Measurements from ENCODE around the gene STRADB. TPM values are rescaled to one million over a fixed set of nuclear protein-coding genes. Genes with fewer than 3 reads are reported as not detected.

The STRADB gene
- total and polyA plus RNA-seq, 7 donors, result 14.7 to 142 (median 23.0) TPM

DNA sequence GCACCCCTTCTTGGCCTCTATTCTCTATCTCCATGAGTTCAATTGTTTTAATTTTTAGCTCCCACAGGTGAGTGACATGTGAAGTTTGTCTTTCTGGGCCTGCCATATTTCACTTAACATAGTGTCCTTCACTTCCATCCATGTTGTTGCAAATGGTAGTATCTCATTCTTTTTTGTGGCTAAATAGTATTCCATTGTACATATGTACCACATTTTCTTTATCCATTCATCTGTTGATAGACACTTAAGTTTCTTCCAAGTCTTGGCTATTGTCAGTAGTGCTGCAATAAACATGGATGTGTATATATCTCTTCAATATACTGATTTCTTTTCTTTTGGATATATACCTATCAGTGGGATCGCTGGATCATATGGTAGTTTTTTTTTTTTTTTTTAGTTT, 9.0 kb downstream of the STRADB start:
- Histone ChIP-seq H3K4me3 (no peak overlapping the region), H3K9me3 (no peaks in the 10 kb centered on the region), H3K4me1 (peaks cover 0 to 11% (median 6%) of the 10 kb centered on the region in 4 donors), H3K27me3 (no peaks in the 10 kb centered on the region), H3K27ac (no peak overlapping the region), H3K36me3 (peaks cover 8 to 78% (median 29%) of the 10 kb centered on the region in 4 donors)
- DNase-seq, result no peak
- intact Hi-C loops (cut with DNase I), result no loop called here
- no peak for TF ChIP-seq POLR2A (IDR thresholded peaks at IDR 0.05)
- TF ChIP-seq POLR2AphosphoS5 (IDR thresholded peaks at IDR 0.05), result no peak
- TF ChIP-seq, protein P1, sequence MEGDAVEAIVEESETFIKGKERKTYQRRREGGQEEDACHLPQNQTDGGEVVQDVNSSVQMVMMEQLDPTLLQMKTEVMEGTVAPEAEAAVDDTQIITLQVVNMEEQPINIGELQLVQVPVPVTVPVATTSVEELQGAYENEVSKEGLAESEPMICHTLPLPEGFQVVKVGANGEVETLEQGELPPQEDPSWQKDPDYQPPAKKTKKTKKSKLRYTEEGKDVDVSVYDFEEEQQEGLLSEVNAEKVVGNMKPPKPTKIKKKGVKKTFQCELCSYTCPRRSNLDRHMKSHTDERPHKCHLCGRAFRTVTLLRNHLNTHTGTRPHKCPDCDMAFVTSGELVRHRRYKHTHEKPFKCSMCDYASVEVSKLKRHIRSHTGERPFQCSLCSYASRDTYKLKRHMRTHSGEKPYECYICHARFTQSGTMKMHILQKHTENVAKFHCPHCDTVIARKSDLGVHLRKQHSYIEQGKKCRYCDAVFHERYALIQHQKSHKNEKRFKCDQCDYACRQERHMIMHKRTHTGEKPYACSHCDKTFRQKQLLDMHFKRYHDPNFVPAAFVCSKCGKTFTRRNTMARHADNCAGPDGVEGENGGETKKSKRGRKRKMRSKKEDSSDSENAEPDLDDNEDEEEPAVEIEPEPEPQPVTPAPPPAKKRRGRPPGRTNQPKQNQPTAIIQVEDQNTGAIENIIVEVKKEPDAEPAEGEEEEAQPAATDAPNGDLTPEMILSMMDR (IDR thresholded peaks at IDR 0.05), result no peak
- no peak for TF ChIP-seq EP300 (IDR thresholded peaks at IDR 0.05)
- 97% methylated on average over 1 of the region's 1 CpG for WGBS, 2 donors

DNA sequence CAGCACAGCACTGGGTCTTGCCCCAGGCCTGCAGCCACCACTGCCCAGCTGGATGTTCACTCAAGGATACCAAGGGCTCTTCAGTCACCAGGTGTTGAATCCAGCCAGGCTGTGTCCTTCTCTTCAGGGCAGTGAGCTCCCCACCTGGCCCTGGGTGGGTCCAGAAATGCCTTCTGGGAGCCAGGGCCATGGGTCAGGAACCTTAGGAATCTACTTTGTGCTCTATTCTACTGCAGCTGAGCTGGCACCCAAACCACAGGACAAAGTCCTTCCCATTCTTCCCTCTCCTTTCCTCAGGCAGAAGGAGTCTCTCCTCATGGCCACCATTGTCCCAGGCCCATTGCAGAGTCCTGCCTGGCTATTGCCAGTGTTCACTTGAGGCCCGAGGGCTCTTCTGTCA, 13.0 kb downstream of the STRADB start:
- Histone ChIP-seq H3K27me3 (no peaks in the 10 kb centered on the region), H3K4me3 (no peak overlapping the region), H3K36me3 (peaks cover 14 to 84% (median 25%) of the 10 kb centered on the region in 4 donors), H3K4me1 (peaks cover 0 to 17% (median 11%) of the 10 kb centered on the region in 4 donors), H3K9me3 (no peaks in the 10 kb centered on the region), H3K27ac (peak overlapping the region in 1 of 4 donors; percentile 53)
- TF ChIP-seq POLR2A (IDR thresholded peaks at IDR 0.05) (no peak), POLR2AphosphoS5 (IDR thresholded peaks at IDR 0.05) (no peak), EP300 (IDR thresholded peaks at IDR 0.05) (no peak)
- TF ChIP-seq, protein P1 (IDR thresholded peaks at IDR 0.05), result no peak
- no peak for DNase-seq
- intact Hi-C loops (cut with DNase I), result no loop called here
- WGBS, 2 donors, result 96 to 97% methylated on average over 1 of the region's 1 CpG

DNA sequence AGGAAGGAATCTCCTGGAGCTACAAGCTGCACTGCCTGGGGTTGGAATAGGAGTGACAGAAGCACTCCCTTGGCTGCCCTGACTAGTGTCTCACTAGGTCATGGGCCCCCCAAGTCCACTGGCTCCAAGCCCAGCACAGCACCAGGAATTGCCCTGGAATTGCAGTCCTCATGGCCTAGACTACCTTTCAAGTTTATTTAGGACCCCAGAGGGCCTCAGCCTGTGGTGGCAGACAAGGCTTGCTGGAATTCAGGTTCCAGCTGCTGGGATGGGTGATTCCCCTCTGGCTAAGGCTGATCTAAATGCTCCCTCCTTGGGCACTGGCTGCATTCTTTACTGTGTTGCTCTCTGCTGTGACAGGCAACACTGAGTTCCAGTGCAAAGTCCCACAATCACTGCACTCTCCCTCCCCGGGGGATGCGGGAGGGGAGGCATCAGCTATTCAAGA, 14.0 kb downstream of the STRADB start:
- H3K9me3 ChIP-seq, result no peaks in the 10 kb centered on the region
- no peak overlapping the region for H3K4me3 ChIP-seq
- H3K36me3 ChIP-seq, result peaks cover 15 to 84% (median 24%) of the 10 kb centered on the region in 4 donors
- H3K4me1 ChIP-seq, result peaks cover 0 to 17% (median 11%) of the 10 kb centered on the region in 4 donors
- H3K27ac ChIP-seq, result peak overlapping the region; percentile 53 to 62 (median 58)
- DNase-seq, result no peak
- no peaks in the 10 kb centered on the region for H3K27me3 ChIP-seq
- intact Hi-C loops (cut with DNase I), result no loop called here
- WGBS, 2 donors, result 57 to 87% methylated on average over 2 of the region's 2 CpGs
- TF ChIP-seq POLR2AphosphoS5 (IDR thresholded peaks at IDR 0.05), result no peak
- TF ChIP-seq, protein P1 (IDR thresholded peaks at IDR 0.05), result no peak

DNA sequence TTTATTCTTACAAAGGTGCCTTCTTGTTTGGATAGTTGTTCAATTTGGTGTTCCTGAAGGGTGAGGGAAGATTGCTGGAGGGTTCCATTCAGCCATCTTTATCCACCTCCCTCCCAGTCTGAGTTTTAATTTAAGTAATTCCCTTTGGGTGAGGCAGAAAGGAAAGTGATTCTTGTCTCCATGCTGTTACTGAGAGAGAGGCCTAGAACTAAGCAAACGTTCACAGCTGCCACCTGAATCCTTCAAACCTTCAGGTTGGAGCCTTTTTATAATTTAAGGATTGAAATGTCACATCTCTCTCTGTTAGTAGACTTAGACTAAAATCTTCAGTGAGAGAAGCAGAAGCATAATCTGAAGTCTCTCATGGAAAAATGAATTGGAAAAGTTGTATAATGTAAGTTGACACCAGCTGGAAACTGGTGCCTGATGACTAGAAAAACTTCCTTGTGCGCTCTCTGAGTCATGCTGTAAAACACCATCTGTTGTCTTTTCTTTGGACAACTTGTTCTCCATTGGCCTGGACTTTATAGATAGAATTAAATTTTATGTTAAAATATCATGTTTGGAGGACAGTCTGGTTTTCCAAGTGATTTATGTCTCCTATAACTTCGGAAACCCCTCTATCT, 14.6 kb downstream of the STRADB start:
- Histone ChIP-seq H3K27me3 (no peaks in the 10 kb centered on the region), H3K36me3 (peaks cover 15 to 84% (median 23%) of the 10 kb centered on the region in 4 donors), H3K9me3 (no peaks in the 10 kb centered on the region), H3K27ac (peak overlapping the region; percentile 53 to 62 (median 58)), H3K4me1 (peaks cover 0 to 17% (median 11%) of the 10 kb centered on the region in 4 donors), H3K4me3 (no peak overlapping the region)
- WGBS, 2 donors, result 12 to 53% methylated on average over 3 of the region's 3 CpGs
- intact Hi-C loops (cut with DNase I), result no loop called here
- no peak for DNase-seq
- no peak for TF ChIP-seq POLR2A (IDR thresholded peaks at IDR 0.05)
- TF ChIP-seq EP300 (IDR thresholded peaks at IDR 0.05), result no peak
- peak in 3 of 4 donors; percentile 12 to 42 (median 18) for TF ChIP-seq POLR2AphosphoS5 (IDR thresholded peaks at IDR 0.05)

DNA sequence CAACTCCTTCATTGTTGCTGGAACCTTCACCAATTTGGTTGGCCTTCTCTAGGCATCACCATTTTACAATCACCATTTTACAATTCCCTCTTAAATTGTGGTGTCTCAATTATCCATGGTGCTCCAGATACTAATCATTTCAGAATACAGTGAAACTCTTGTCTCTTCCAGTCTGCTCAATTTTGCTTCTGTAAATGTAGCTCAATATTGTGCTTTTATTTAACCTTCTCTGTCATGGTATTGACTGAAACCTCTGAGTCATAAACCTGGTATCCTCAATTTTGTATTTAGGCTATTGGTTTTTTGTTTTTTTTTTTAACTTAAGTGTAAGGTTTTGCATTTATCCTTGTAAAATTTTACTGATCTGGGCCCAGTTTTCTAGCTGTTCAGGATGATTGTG, 16.1 kb downstream of the STRADB start:
- no peak for DNase-seq
- no peak overlapping the region for H3K27ac ChIP-seq
- TF ChIP-seq POLR2A (IDR thresholded peaks at IDR 0.05), result no peak
- no peak for TF ChIP-seq POLR2AphosphoS5 (IDR thresholded peaks at IDR 0.05)
- TF ChIP-seq, protein P1 (IDR thresholded peaks at IDR 0.05), result no peak
- TF ChIP-seq EP300 (IDR thresholded peaks at IDR 0.05), result no peak
- peaks cover 0 to 17% (median 11%) of the 10 kb centered on the region in 4 donors for H3K4me1 ChIP-seq
- peaks cover 13 to 82% (median 19%) of the 10 kb centered on the region in 4 donors for H3K36me3 ChIP-seq
- no peaks in the 10 kb centered on the region for H3K27me3 ChIP-seq
- H3K9me3 ChIP-seq, result no peaks in the 10 kb centered on the region
- intact Hi-C loops (cut with DNase I), result no loop called here
- H3K4me3 ChIP-seq, result no peak overlapping the region

Measured in sigmoid colon (tissue), 7 donors.